ENCODE data around the gene MEX3A. TPM values are rescaled to one million over a fixed set of nuclear protein-coding genes. Genes with fewer than 3 reads are reported as not detected.

Gene MEX3A
- total and polyA plus RNA-seq, 3 donors from 2014 or later, result 0.87 to 3.0 (median 2.4) TPM

DNA sequence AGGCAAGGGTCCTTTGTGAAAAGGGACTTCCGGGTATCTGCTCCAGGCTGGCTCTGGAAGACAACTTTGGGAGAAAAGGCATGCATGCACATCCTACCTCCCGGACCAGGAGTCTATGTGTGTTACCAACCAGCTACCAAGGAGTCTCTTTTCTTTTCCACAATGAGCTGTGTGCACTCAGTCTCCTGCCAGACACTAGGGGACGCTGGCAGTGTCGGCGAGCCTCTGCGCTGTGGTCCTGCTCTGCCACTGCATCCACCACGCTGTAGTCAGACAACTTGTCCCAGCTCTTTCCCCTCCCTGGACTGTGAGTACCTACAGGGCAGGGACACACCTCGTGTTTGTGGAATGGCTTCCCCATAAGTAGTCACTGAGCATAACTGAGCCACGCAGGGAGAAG, 56.4 kb downstream of the MEX3A start:
- TF ChIP-seq, protein P1, sequence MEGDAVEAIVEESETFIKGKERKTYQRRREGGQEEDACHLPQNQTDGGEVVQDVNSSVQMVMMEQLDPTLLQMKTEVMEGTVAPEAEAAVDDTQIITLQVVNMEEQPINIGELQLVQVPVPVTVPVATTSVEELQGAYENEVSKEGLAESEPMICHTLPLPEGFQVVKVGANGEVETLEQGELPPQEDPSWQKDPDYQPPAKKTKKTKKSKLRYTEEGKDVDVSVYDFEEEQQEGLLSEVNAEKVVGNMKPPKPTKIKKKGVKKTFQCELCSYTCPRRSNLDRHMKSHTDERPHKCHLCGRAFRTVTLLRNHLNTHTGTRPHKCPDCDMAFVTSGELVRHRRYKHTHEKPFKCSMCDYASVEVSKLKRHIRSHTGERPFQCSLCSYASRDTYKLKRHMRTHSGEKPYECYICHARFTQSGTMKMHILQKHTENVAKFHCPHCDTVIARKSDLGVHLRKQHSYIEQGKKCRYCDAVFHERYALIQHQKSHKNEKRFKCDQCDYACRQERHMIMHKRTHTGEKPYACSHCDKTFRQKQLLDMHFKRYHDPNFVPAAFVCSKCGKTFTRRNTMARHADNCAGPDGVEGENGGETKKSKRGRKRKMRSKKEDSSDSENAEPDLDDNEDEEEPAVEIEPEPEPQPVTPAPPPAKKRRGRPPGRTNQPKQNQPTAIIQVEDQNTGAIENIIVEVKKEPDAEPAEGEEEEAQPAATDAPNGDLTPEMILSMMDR (IDR thresholded peaks at IDR 0.05), result peak in 1 of 3 experiments; percentile 34
- no peak for TF ChIP-seq POLR2A (IDR thresholded peaks at IDR 0.05)
- intact Hi-C loops (cut with DNase I; ENCODE audit: low total_unique reads), result no loop called here
- no peaks in the 10 kb centered on the region for H3K4me1 ChIP-seq
- H3K27ac ChIP-seq, result no peak overlapping the region
- H3K4me3 ChIP-seq, result no peak overlapping the region
- no peaks in the 10 kb centered on the region for H3K27me3 ChIP-seq
- H3K9me3 ChIP-seq, result no peaks in the 10 kb centered on the region
- DNase-seq, result peak; percentile 46
- WGBS, 2 donors, result 34 to 40% methylated on average over 6 to 9 of the region's 9 CpGs
- no peaks in the 10 kb centered on the region for H3K36me3 ChIP-seq (ENCODE audit: low read depth, missing control alignments)

DNA sequence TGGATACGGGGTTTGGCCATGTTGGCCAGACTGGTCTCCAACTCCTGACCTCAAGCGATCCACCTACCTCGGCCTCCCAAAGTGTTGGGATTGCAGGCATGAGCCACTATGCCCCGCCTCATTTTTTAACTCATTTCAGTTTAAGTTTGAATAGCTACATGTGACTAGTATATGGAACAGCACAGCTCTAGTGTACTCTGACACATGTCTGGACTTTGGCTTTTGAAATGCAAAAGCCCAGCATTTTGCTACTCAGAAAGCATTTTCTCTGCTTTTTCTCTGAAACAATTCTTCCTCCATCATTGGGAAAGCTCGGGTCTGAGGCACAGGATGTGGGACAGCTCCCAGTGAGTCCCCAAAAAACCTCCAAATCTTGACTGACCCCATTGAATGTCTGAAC, 57.5 kb downstream of the MEX3A start:
- Histone ChIP-seq H3K4me3 (no peak overlapping the region), H3K4me1 (peaks cover 4% of the 10 kb centered on the region), H3K27me3 (no peaks in the 10 kb centered on the region), H3K27ac (no peak overlapping the region), H3K9me3 (no peaks in the 10 kb centered on the region), H3K36me3 (ENCODE audit: low read depth, missing control alignments) (no peaks in the 10 kb centered on the region)
- TF ChIP-seq, protein P1 (IDR thresholded peaks at IDR 0.05), result no peak
- no peak for TF ChIP-seq POLR2A (IDR thresholded peaks at IDR 0.05)
- no peak for DNase-seq
- WGBS, 2 donors, result 87 to 88% methylated on average over 5 of the region's 5 CpGs
- intact Hi-C loops (cut with DNase I; ENCODE audit: low total_unique reads), result no loop called here

Other genes starting within 250 kb of the MEX3A start
- 100 to 1,000 TPM in 1 of 2 donors, 10 to 100 TPM in 1; 77.2 to 108 TPM for gene GON4L, start 225.3 kb downstream of the MEX3A start, total RNA-seq
- 36.4 TPM for gene GON4L, start 225.3 kb downstream of the MEX3A start, polyA plus RNA-seq (ENCODE audit: insufficient read depth, low read depth, low replicate concordance)
- gene SYT11, start 222.9 kb downstream of the MEX3A start, total RNA-seq, result 10 to 100 TPM; 17.9 to 19.7 TPM
- gene SYT11, start 222.9 kb downstream of the MEX3A start, polyA plus RNA-seq (ENCODE audit: insufficient read depth, low read depth, low replicate concordance), result 23.4 TPM
- 10 to 100 TPM; 26.1 to 31.1 TPM for gene RIT1, start 171.1 kb downstream of the MEX3A start, total RNA-seq
- 25.7 TPM for gene RIT1, start 171.1 kb downstream of the MEX3A start, polyA plus RNA-seq (ENCODE audit: insufficient read depth, low read depth, low replicate concordance)
- gene KHDC4, start 148.1 kb downstream of the MEX3A start, total RNA-seq, result 10 to 100 TPM; 84.5 to 95.3 TPM
- 45.5 TPM for gene KHDC4, start 148.1 kb downstream of the MEX3A start, polyA plus RNA-seq (ENCODE audit: insufficient read depth, low read depth, low replicate concordance)
- gene RXFP4, start 140.8 kb downstream of the MEX3A start, total RNA-seq, result 1 to 10 TPM in 1 of 2 donors, under 1 TPM in 1; 0.37 to 1.1 TPM
- gene RXFP4, start 140.8 kb downstream of the MEX3A start, polyA plus RNA-seq (ENCODE audit: insufficient read depth, low read depth, low replicate concordance), result not detected
- 100 to 1,000 TPM in 1 of 2 donors, 10 to 100 TPM in 1; 56.6 to 124 TPM for gene ARHGEF2, start 103.9 kb downstream of the MEX3A start, total RNA-seq
- 88.8 TPM for gene ARHGEF2, start 103.9 kb downstream of the MEX3A start, polyA plus RNA-seq (ENCODE audit: insufficient read depth, low read depth, low replicate concordance)
- 100 to 1,000 TPM; 170 to 216 TPM for gene SSR2, start 61.5 kb downstream of the MEX3A start, total RNA-seq
- gene SSR2, start 61.5 kb downstream of the MEX3A start, polyA plus RNA-seq (ENCODE audit: insufficient read depth, low read depth, low replicate concordance), result 289 TPM
- 10 to 100 TPM; 41.0 to 42.7 TPM for gene UBQLN4, start 28.7 kb downstream of the MEX3A start, total RNA-seq
- gene UBQLN4, start 28.7 kb downstream of the MEX3A start, polyA plus RNA-seq (ENCODE audit: insufficient read depth, low read depth, low replicate concordance), result 34.4 TPM
- 10 to 100 TPM; 47.6 to 50.4 TPM for gene LAMTOR2, start 27.7 kb downstream of the MEX3A start, total RNA-seq
- gene LAMTOR2, start 27.7 kb downstream of the MEX3A start, polyA plus RNA-seq (ENCODE audit: insufficient read depth, low read depth, low replicate concordance), result 55.5 TPM
- 1 to 10 TPM; 1.2 to 2.0 TPM for gene RAB25, start 21.3 kb downstream of the MEX3A start, total RNA-seq
- 2.1 TPM for gene RAB25, start 21.3 kb downstream of the MEX3A start, polyA plus RNA-seq (ENCODE audit: insufficient read depth, low read depth, low replicate concordance)
- gene LMNA, start 32.2 kb upstream of the MEX3A start, total RNA-seq, result 100 to 1,000 TPM; 162 to 219 TPM
- 189 TPM for gene LMNA, start 32.2 kb upstream of the MEX3A start, polyA plus RNA-seq (ENCODE audit: insufficient read depth, low read depth, low replicate concordance)
- 1 to 10 TPM; 4.8 to 8.0 TPM for gene SEMA4A, start 71.1 kb upstream of the MEX3A start, total RNA-seq
- gene SEMA4A, start 71.1 kb upstream of the MEX3A start, polyA plus RNA-seq (ENCODE audit: insufficient read depth, low read depth, low replicate concordance), result 7.7 TPM
- 10 to 100 TPM; 32.8 to 34.2 TPM for gene SLC25A44, start 111.6 kb upstream of the MEX3A start, total RNA-seq
- gene SLC25A44, start 111.6 kb upstream of the MEX3A start, polyA plus RNA-seq (ENCODE audit: insufficient read depth, low read depth, low replicate concordance), result 32.4 TPM
- gene PMF1, start 130.5 kb upstream of the MEX3A start, total RNA-seq, result 10 to 100 TPM; 38.1 to 47.0 TPM
- gene PMF1, start 130.5 kb upstream of the MEX3A start, polyA plus RNA-seq (ENCODE audit: insufficient read depth, low read depth, low replicate concordance), result 32.3 TPM
- 1 to 10 TPM; 1.1 to 1.5 TPM for gene BGLAP, start 159.7 kb upstream of the MEX3A start, total RNA-seq
- gene BGLAP, start 159.7 kb upstream of the MEX3A start, polyA plus RNA-seq (ENCODE audit: insufficient read depth, low read depth, low replicate concordance), result not detected
- 10 to 100 TPM in 1 of 2 donors, 1 to 10 TPM in 1; 8.0 to 10.5 TPM for gene PAQR6, start 165.6 kb upstream of the MEX3A start, total RNA-seq
- 3.6 TPM for gene PAQR6, start 165.6 kb upstream of the MEX3A start, polyA plus RNA-seq (ENCODE audit: insufficient read depth, low read depth, low replicate concordance)
- gene SMG5, start 200.4 kb upstream of the MEX3A start, total RNA-seq, result 100 to 1,000 TPM in 1 of 2 donors, 10 to 100 TPM in 1; 82.5 to 100 TPM
- 74.5 TPM for gene SMG5, start 200.4 kb upstream of the MEX3A start, polyA plus RNA-seq (ENCODE audit: insufficient read depth, low read depth, low replicate concordance)
- 1 to 10 TPM; 4.6 to 5.3 TPM for gene TMEM79, start 201.9 kb upstream of the MEX3A start, total RNA-seq
- gene TMEM79, start 201.9 kb upstream of the MEX3A start, polyA plus RNA-seq (ENCODE audit: insufficient read depth, low read depth, low replicate concordance), result 5.3 TPM
- 10 to 100 TPM; 31.8 to 45.7 TPM for gene GLMP, start 213.2 kb upstream of the MEX3A start, total RNA-seq
- 26.1 TPM for gene GLMP, start 213.2 kb upstream of the MEX3A start, polyA plus RNA-seq (ENCODE audit: insufficient read depth, low read depth, low replicate concordance)
- gene VHLL, start 216.8 kb upstream of the MEX3A start, total RNA-seq, result 1 to 10 TPM; 1.7 to 1.8 TPM
- gene VHLL, start 216.8 kb upstream of the MEX3A start, polyA plus RNA-seq (ENCODE audit: insufficient read depth, low read depth, low replicate concordance), result not detected

All from testis (tissue), 3 donors.